ENCODE measurements around the gene OCIAD2. TPM values are rescaled to one million over a fixed set of nuclear protein-coding genes. Genes with fewer than 3 reads are reported as not detected.
A peak's percentile ranks its signal among the peaks of the same experiment; 100 is the strongest.
"Not testable (repeated sequence)": the region's sequence is repeated elsewhere in the genome, so short reads cannot be mapped to it uniquely, and the experiment has no call there.

The OCIAD2 gene
- total RNA-seq, 1 donor = 7.6 TPM

GRCh38 chr4:48853604-48854394, 52.8 kb downstream of the OCIAD2 start:
- H3K4me3 ChIP-seq (ENCODE audit: insufficient read depth, low read length) = no peak overlapping the region
- no peak for TF ChIP-seq CTCF (IDR thresholded peaks at IDR 0.05; ENCODE audit: extremely low read depth, low read depth, low read length)

GRCh38 chr4:48851651-48852050, 54.9 kb downstream of the OCIAD2 start:
- Histone ChIP-seq H3K27me3 (ENCODE audit: insufficient read depth, low read length) (no peaks in the 10 kb centered on the region), H3K9me3 (ENCODE audit: low read depth, low read length) (no peaks in the 10 kb centered on the region), H3K79me2 (ENCODE audit: insufficient read depth, low read length) (peaks cover 12% of the 10 kb centered on the region), H2AFZ (ENCODE audit: low read length) (no peak overlapping the region), H3K4me3 (ENCODE audit: insufficient read depth, low read length) (no peak overlapping the region), H3K36me3 (ENCODE audit: insufficient read depth, low read length) (peaks cover 63% of the 10 kb centered on the region), H3K4me1 (ENCODE audit: insufficient read depth, low read length) (no peaks in the 10 kb centered on the region), H3K4me2 (ENCODE audit: insufficient read depth, low read length) (no peak overlapping the region), H3K27ac (ENCODE audit: low read depth, low read length) (no peak overlapping the region), H4K20me1 (ENCODE audit: insufficient read depth, low read length) (no peaks in the 10 kb centered on the region)
- no peak for TF ChIP-seq CTCF (IDR thresholded peaks at IDR 0.05; ENCODE audit: extremely low read depth, low read depth, low read length)
- peak; percentile 18 for DNase-seq (ENCODE audit: insufficient read length, low spot score, missing footprints)

More at GRCh38 chr4:48853604-48854394, 52.8 kb downstream of the OCIAD2 start:
- no peaks in the 10 kb centered on the region for H3K79me2 ChIP-seq (ENCODE audit: insufficient read depth, low read length)
- no peak for DNase-seq (ENCODE audit: insufficient read length, low spot score, missing footprints)
- H3K4me1 ChIP-seq (ENCODE audit: insufficient read depth, low read length) = no peaks in the 10 kb centered on the region
- no peak overlapping the region for H2AFZ ChIP-seq (ENCODE audit: low read length)
- H3K27ac ChIP-seq (ENCODE audit: low read depth, low read length) = no peak overlapping the region
- no peak overlapping the region for H3K4me2 ChIP-seq (ENCODE audit: insufficient read depth, low read length)
- peaks cover 54% of the 10 kb centered on the region for H3K36me3 ChIP-seq (ENCODE audit: insufficient read depth, low read length)
- H3K27me3 ChIP-seq (ENCODE audit: insufficient read depth, low read length) = no peaks in the 10 kb centered on the region
- no peaks in the 10 kb centered on the region for H4K20me1 ChIP-seq (ENCODE audit: insufficient read depth, low read length)
- H3K9me3 ChIP-seq (ENCODE audit: low read depth, low read length) = no peaks in the 10 kb centered on the region

- not testable (repeated sequence) for H2AFZ ChIP-seq (ENCODE audit: low read length)
- peaks cover 32% of the 10 kb centered on the region for H3K79me2 ChIP-seq (ENCODE audit: insufficient read depth, low read length)
Measured at GRCh38 chr4:48848799-48849198, 57.8 kb downstream of the OCIAD2 start.

GRCh38 chr4:48844843-48845242, 61.7 kb downstream of the OCIAD2 start:
- no peak overlapping the region for H3K4me2 ChIP-seq (ENCODE audit: insufficient read depth, low read length)
- peaks cover 46% of the 10 kb centered on the region for H3K36me3 ChIP-seq (ENCODE audit: insufficient read depth, low read length)
- H3K9me3 ChIP-seq (ENCODE audit: low read depth, low read length) = no peaks in the 10 kb centered on the region
- H3K79me2 ChIP-seq (ENCODE audit: insufficient read depth, low read length) = peaks cover 55% of the 10 kb centered on the region
- peaks cover 8% of the 10 kb centered on the region for H4K20me1 ChIP-seq (ENCODE audit: insufficient read depth, low read length)
- H3K27ac ChIP-seq (ENCODE audit: low read depth, low read length) = no peak overlapping the region
- H2AFZ ChIP-seq (ENCODE audit: low read length) = no peak overlapping the region
- no peak overlapping the region for H3K4me3 ChIP-seq (ENCODE audit: insufficient read depth, low read length)
- no peaks in the 10 kb centered on the region for H3K27me3 ChIP-seq (ENCODE audit: insufficient read depth, low read length)
- no peaks in the 10 kb centered on the region for H3K4me1 ChIP-seq (ENCODE audit: insufficient read depth, low read length)
- no peak for DNase-seq (ENCODE audit: insufficient read length, low spot score, missing footprints)
- TF ChIP-seq CTCF (IDR thresholded peaks at IDR 0.05; ENCODE audit: extremely low read depth, low read depth, low read length) = no peak

More at GRCh38 chr4:48848799-48849198, 57.8 kb downstream of the OCIAD2 start:
- H3K27ac ChIP-seq (ENCODE audit: low read depth, low read length); H3K27me3 ChIP-seq (ENCODE audit: insufficient read depth, low read length); H3K4me2 ChIP-seq (ENCODE audit: insufficient read depth, low read length); H3K4me1 ChIP-seq (ENCODE audit: insufficient read depth, low read length); H3K4me3 ChIP-seq (ENCODE audit: insufficient read depth, low read length); DNase-seq (ENCODE audit: insufficient read length, low spot score, missing footprints); H4K20me1 ChIP-seq (ENCODE audit: insufficient read depth, low read length); H3K9me3 ChIP-seq (ENCODE audit: low read depth, low read length): not testable (repeated sequence)
- H3K36me3 ChIP-seq (ENCODE audit: insufficient read depth, low read length) = peaks cover 60% of the 10 kb centered on the region
